ENCODE measurements around the gene PRCP. TPM values are rescaled to one million over a fixed set of nuclear protein-coding genes. Genes with fewer than 3 reads are reported as not detected.
"Not testable (repeated sequence)": the region's sequence is repeated elsewhere in the genome, so short reads cannot be mapped to it uniquely, and the experiment has no call there.

PRCP gene
- total RNA-seq, 1 experiment from 2014 or later: 53.9 TPM

- TF ChIP-seq MLX (CRISPR knock-in tag; IDR thresholded peaks at IDR 0.05) (no peak), NR3C1 (CRISPR knock-in tag; conservative IDR thresholded peaks at IDR 0.05; ENCODE audit: low read depth) (no peak), ZNF121 (CRISPR knock-in tag; IDR thresholded peaks at IDR 0.05) (no peak), ZNF263 (CRISPR knock-in tag; IDR thresholded peaks at IDR 0.05; ENCODE audit: low read depth) (no peak), ESRRA (CRISPR knock-in tag; IDR thresholded peaks at IDR 0.05; ENCODE audit: borderline replicate concordance) (no peak), IRF2 (CRISPR knock-in tag; IDR thresholded peaks at IDR 0.05; ENCODE audit: borderline replicate concordance, low read depth) (no peak), ERG (CRISPR knock-in tag; IDR thresholded peaks at IDR 0.05) (no peak), GABPB1 (CRISPR knock-in tag; IDR thresholded peaks at IDR 0.05) (no peak), EMX1 (CRISPR knock-in tag; IDR thresholded peaks at IDR 0.05) (no peak)
Observed at GRCh38 chr11:82924522-82925224, 24.4 kb upstream of the PRCP start (continued).

DNA sequence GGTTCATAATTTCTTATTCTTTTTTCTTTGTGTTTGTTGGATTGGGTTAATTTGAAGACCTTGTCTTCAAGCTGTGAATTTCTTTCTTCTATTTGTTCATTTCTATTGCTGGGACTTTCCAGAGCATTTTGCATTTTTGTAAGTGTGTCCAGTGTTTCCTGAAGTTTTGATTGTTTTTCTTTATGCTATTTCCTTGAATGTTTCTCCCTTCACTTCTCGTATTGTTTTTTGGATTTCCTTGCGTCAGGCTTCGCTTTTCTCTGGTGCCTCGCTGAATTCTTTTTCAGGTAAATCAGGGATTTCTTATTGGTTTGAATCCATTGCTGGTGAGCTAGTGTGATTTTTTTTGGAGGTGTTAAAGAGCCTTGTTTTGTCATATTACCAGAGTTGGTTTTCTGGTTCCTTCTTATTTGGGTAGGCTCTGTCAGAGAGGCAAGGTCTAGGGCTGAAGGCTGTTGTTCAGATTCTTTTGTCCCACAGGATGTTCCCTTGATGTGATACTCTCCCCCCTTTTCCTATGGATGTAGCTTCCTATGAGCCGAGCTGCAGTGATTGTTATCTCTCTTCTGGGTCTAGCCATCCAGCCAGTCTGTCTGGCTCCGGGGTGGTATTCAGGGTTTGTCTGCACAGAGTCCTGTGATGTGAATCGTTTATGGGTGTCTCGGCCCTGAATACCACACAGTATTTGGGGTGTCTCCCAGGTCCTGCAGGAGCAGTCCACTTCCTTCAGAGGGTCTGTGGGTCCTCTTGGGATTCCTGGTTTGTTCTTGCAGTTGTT is 22.4 kb upstream of the PRCP start:
- H3K27me3 Mint-ChIP-seq (ENCODE audit: low read depth); DNase-seq (ENCODE audit: low spot score); POLR2A ChIA-PET; H3K4me3 Mint-ChIP-seq; H3K4me1 Mint-ChIP-seq; ATAC-seq; H3K9me3 Mint-ChIP-seq: not testable (repeated sequence)
- H3K36me3 Mint-ChIP-seq: peaks cover 42% of the 10 kb centered on the region
- peak overlapping the region; percentile 20 for H3K27ac Mint-ChIP-seq
- CTCF ChIA-PET: interaction anchor here (1.1 kb wide), 1 partner anchor 55 kb away, joined by 4 read pairs; no protein-coding TSS in a partner anchor

DNA sequence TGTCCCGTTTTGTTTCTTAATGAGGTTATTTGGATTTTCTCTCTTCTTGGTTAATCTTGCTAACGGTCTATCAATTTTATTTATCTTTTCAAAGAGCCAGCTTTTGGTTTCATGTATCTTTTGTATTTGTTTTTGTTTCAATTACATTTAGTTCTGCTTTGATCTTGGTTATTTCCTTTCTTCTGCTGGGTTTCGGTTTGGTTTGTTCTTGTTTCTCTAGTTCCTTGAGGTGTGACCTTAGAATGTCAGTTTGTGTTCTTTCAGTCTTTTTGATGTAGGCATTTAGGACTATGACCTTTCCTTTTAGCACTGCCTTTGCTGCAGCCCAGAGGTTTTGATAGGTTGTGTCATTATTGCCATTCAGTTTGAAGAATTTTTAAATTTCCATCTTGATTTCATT is 20.0 kb upstream of the PRCP start:
- H3K9me3 Mint-ChIP-seq; H3K4me3 Mint-ChIP-seq; ATAC-seq; H3K27me3 Mint-ChIP-seq (ENCODE audit: low read depth); H3K4me1 Mint-ChIP-seq; DNase-seq (ENCODE audit: low spot score); POLR2A ChIA-PET: not testable (repeated sequence)
- Mint-ChIP-seq H3K36me3 (peaks cover 56% of the 10 kb centered on the region), H3K27ac (peak overlapping the region; percentile 6; the same call in 1 of the 2 replicates)
- CTCF ChIA-PET: interaction anchor here (1.2 kb wide), 1 partner anchor 52 kb away, joined by 3 read pairs; no protein-coding TSS in a partner anchor

- POLR2A ChIA-PET; H3K4me3 Mint-ChIP-seq; H3K9me3 Mint-ChIP-seq; H3K27me3 Mint-ChIP-seq (ENCODE audit: low read depth); H3K27ac Mint-ChIP-seq; ATAC-seq; H3K4me1 Mint-ChIP-seq; DNase-seq (ENCODE audit: low spot score): not testable (repeated sequence)
- CTCF ChIA-PET: interaction anchor here (1.2 kb wide), 1 partner anchor 52 kb away, joined by 3 read pairs; no protein-coding TSS in a partner anchor
- peaks cover 58% of the 10 kb centered on the region for H3K36me3 Mint-ChIP-seq
Observed at GRCh38 chr11:82919786-82920185, 19.6 kb upstream of the PRCP start.

DNA sequence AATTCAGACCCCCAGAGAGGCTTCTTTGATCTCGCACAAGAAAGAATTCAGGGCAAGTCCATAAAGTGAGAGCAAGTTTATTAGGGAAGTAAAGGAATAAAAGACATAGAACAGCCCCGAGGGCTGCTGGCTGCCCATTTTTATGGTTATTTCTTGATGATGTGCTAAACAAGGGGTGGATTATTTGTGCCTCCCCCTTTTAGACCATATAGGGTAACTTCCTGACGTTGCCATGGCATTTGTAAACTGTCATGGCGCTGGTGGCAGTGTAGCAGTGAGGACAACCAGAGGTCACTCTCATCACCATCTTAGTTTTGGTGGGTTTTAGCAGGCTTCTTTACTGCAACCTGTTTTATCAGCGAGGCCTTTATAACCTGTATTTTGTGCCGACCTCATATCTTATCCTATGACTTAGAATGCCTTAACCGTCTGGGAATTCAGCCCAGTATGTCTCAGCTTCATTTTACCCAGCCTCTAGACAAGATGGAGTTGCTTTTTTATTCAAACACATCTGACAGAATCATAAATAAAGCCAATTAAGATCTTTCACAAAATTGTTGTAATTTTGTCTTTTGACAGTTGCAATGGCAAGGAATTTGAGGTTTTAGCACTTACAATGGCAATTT is 8.9 kb upstream of the PRCP start:
- peaks cover 19% of the 10 kb centered on the region for H3K9me3 Mint-ChIP-seq
- ChIA-PET POLR2A (no interaction called here), CTCF (interaction anchor here (2.5 kb wide), 1 partner anchor 42 kb away, joined by 7 read pairs; no protein-coding TSS in a partner anchor)
- ATAC-seq (peak; percentile 18; the same call in 1 of the 2 replicates), DNase-seq (ENCODE audit: low spot score) (no peak)
- 0 out of 2 replicates have a peak overlapping the region, but pooled peaks have one; percentile 0 for H3K4me3 Mint-ChIP-seq
- TF ChIP-seq, protein P1, sequence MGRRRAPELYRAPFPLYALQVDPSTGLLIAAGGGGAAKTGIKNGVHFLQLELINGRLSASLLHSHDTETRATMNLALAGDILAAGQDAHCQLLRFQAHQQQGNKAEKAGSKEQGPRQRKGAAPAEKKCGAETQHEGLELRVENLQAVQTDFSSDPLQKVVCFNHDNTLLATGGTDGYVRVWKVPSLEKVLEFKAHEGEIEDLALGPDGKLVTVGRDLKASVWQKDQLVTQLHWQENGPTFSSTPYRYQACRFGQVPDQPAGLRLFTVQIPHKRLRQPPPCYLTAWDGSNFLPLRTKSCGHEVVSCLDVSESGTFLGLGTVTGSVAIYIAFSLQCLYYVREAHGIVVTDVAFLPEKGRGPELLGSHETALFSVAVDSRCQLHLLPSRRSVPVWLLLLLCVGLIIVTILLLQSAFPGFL (CRISPR knock-in tag; IDR thresholded peaks at IDR 0.05; ENCODE audit: borderline replicate concordance): no peak
- no peak for TF ChIP-seq CTCF (IDR thresholded peaks at IDR 0.05)
- H3K4me1 Mint-ChIP-seq: peaks cover 33% of the 10 kb centered on the region
- H3K27me3 Mint-ChIP-seq (ENCODE audit: low read depth): no peaks in the 10 kb centered on the region
- peak overlapping the region; percentile 46 for H3K27ac Mint-ChIP-seq
- peaks cover 31% of the 10 kb centered on the region for H3K36me3 Mint-ChIP-seq
